Measurements from ENCODE around the gene GCHFR.

DNA sequence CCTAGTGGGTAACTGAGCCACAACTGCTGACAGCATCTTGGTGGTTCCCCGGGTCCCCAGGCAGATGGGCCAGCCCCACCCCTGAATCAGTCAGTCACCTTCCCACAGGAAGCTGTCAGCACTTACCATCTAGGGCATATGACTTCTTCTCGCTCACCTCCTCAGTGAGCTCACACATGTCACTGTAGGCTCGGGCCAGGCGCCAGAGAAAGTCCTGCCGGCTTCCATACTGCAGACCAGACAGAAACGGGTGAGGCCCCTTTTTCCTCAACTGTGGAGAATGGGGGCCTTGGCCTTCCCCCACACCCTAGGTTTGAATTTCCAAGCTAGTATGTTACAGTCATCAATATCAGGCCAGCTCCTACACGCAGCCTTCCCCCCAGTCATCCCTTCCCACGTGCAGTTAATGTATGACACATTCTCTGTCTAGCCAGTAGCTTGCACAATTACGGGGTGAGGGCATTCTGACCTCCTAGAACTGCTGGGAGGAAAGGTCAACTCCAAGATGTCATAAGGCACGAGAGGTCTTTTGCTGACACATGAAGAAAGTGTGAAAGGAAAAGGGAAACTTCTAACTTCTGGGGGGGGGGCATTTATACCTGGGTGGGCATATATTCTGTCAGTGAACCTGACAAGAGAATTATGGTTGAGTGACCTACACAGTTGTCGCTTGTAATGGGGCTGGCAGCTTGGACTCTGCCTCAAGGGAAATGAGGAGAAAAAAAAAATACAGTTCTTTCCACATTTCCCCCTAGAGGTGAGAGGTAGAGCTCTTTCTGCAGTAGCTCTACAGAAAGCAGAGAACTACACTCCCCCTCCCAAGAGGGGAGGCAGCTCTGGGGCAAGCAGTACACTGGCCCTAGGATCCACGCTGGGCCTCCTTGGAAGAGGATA lies 19.7 kb upstream of the GCHFR start:
- TF ChIP-seq SETDB1 (IDR thresholded peaks at IDR 0.05; ENCODE audit: insufficient read length, low read length) = no peak
- TF ChIP-seq, protein P1, sequence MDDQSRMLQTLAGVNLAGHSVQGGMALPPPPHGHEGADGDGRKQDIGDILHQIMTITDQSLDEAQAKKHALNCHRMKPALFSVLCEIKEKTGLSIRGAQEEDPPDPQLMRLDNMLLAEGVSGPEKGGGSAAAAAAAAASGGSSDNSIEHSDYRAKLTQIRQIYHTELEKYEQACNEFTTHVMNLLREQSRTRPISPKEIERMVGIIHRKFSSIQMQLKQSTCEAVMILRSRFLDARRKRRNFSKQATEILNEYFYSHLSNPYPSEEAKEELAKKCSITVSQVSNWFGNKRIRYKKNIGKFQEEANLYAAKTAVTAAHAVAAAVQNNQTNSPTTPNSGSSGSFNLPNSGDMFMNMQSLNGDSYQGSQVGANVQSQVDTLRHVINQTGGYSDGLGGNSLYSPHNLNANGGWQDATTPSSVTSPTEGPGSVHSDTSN (CRISPR knock-in tag; IDR thresholded peaks at IDR 0.05) = no peak
- TF ChIP-seq, protein P2, sequence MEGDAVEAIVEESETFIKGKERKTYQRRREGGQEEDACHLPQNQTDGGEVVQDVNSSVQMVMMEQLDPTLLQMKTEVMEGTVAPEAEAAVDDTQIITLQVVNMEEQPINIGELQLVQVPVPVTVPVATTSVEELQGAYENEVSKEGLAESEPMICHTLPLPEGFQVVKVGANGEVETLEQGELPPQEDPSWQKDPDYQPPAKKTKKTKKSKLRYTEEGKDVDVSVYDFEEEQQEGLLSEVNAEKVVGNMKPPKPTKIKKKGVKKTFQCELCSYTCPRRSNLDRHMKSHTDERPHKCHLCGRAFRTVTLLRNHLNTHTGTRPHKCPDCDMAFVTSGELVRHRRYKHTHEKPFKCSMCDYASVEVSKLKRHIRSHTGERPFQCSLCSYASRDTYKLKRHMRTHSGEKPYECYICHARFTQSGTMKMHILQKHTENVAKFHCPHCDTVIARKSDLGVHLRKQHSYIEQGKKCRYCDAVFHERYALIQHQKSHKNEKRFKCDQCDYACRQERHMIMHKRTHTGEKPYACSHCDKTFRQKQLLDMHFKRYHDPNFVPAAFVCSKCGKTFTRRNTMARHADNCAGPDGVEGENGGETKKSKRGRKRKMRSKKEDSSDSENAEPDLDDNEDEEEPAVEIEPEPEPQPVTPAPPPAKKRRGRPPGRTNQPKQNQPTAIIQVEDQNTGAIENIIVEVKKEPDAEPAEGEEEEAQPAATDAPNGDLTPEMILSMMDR (tag by site-specific recombination; IDR thresholded peaks at IDR 0.05) = no peak

All from HEK293 (cell line).